Measurements from ENCODE around the gene TSPEAR. TPM values are rescaled to one million over a fixed set of nuclear protein-coding genes. Genes with fewer than 3 reads are reported as not detected.

TSPEAR gene
- total RNA-seq = not detected in 2 replicates

DNA sequence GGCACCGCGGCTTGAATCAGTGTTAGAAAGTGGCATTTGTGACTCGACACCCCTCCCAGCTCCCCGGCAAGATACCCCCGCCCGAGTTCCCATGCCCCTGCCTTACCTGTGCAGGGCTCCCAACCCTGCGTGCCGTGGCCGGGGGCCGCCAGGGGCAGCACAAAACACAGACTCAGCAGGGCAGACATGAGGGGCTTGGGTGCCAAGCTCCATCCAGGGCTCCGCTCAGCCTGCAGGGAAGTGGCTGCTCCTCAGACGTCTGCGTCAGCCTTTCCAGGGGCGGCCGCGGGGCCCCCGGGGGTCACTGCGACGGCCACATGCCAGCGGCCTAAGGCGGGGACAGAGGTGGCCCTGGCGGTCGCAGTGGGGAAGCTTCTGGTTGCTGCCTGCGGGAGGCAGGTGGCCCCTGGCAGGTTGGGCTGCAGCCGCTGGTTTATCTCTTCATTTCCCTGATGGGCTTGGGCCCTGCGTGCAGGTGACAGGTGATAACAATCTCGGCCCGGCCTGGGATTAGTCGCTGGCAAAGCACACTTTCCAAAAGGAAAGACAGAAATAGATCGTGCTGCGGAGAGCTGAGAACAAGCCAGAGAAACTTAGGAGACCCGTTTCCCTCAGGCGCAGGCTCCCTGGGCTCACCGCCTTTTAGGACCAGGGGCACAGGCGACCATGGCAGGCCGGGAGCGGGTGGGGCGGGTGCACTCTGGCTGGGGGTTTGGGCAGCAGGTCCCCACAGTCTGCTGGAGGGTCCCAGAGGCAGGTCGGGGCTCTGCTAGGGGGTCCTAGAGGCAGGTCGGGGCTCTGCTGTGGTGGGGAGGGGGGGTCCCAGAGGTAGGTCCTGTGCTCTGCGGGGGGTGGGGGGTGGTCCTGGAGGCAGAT, at the start of gene TSPEAR:
TSPEAR (minus strand) TSS at position 246 of the 876 bp plus-strand sequence; CDS start at position 188, 58 bp downstream.

DNA sequence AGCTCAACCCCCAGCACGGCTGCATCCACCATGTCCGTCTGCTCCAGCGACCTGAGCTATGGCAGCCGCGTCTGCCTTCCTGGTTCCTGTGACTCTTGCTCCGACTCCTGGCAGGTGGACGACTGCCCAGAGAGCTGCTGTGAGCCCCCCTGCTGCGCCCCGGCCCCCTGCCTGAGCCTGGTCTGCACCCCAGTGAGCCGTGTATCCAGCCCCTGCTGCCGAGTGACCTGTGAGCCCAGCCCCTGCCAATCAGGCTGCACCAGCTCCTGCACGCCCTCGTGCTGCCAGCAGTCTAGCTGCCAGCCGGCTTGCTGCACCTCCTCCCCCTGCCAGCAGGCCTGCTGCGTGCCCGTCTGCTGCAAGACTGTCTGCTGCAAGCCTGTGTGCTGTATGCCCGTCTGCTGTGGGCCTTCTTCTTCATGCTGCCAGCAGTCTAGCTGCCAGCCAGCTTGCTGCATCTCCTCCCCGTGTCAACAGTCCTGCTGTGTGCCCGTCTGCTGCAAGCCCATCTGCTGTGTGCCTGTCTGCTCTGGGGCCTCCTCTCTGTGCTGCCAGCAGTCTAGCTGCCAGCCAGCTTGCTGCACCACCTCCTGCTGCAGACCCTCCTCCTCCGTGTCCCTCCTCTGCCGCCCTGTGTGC, 14.1 kb downstream of the TSPEAR start, which contains the start of gene KRTAP10-12:
KRTAP10-12 (plus strand) TSS at position 1 of the 639 bp plus-strand sequence; CDS start at position 31, 30 bp downstream.

DNA sequence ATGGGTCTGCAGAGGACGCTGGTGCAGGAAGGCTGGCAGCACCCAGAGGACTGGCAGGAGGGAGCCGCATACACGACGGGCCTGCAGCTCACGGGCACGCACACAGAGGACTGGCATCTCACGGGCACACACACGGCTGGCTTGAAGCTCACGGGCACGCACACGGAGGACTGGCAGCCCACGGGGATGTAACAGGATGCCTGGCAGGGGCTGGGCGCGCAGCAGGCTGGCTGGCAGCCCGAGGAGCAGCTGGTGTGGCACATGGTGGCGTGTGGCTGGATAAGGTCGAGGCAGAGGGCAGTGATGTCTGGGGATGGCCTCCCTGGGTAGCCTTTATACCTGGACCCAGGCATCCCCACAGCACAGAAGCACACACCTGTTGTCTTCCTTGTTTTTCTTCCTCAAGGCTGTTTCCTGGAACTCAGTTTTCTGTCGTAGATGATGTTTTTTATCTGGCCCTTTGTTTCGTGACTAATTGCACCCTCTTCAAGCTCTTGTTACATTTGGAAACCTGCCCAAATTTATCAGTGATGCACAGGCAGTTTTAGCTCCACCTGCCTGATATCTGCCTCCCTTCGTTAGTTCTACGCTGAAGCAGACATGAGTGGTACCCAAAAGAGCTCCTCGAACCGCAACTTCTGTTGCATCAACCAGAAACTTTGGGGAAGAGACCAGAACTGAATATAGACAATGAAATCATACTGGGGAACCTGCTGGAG, 29.4 kb downstream of the TSPEAR start, which contains the start of gene KRTAP12-1:
KRTAP12-1 (minus strand) TSS at position 303 of the 719 bp plus-strand sequence; CDS start at position 263, 40 bp downstream.

DNA sequence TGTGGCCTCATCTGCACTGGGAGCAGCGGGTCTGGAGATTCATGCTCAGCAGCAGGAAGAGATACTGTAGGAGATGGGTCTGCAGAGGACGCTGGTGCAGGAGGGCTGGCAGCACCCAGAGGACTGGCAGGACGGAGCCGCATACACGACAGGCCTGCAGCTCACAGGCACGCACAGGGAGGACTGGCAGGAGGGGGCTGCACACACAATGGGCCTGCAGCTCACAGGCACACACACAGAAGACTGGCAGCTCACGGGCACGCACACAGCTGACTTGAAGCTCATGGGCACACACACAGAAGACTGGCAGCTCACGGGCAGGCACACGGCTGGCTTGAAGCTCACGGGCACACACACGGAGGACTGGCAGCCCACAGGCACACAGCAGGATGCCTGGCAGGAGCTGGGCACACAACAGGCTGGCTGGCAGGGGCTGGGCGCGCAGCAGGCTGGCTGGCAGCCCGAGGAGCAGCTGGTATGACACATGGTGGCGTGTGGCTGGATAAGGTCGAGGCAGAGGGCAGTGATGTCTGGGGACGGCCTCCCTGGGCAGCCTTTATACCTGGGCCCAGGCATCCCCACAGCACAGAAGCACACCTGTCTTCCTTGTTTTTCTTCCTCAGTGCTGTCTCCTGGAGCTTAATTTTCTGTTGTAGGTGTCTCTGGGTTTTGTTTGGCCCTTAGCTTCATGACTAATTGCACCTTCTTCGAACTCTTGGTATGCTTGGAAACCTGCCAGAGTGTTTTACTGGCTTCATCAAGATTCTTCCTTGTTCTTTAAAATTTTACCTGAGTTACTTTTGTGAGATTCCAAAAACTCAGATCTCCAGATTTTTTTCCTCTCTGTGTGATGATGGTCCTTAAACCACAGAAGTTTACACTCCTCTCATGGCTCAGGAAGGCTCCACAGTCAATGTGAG, 44.7 kb downstream of the TSPEAR start, which contains the start of gene KRTAP12-2:
KRTAP12-2 (minus strand) TSS at position 527 of the 920 bp plus-strand sequence; CDS start at position 486, 41 bp downstream.

DNA sequence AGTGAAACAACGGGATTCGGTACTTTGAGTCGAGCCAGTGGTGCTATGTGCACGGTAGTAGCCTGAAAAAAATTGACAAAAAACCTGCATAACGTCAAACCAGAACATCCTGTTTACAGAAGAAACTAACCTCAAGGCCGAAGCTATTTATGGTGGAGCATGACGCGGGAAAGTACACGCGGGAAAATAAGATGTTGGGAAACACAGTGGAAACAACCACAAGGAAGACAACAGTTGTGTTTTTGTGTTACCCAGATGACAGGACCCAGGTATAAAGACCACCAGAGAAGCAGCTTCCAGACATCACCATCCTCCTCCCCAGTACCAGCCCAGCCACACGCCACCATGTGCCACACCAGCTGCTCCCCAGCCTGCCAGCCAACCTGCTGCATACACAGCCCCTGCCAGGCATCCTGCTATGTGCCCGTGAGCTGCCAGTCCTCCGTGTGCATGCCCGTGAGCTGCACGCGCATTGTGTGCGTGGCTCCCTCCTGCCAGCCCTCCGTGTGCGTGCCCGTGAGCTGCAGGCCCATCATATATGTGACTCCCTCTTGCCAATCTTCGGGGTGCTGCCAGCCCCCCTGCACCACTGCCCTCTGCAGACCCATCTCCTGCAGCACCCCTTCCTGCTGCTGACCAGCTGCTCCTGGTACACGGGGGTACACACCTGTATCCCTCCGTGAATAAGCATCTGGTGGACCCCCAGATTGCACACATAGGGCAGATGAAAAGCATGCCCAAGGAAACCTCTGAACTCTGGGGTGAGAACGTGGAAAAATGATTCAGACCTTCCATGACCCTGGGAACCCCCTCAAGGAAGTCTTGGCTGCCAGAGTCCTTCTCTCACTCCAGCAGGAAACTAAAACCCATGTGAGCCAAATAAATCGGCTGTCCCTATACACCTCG, 53.5 kb downstream of the TSPEAR start, which contains the start of gene KRTAP12-3:
KRTAP12-3 (plus strand) TSS at position 298 of the 906 bp plus-strand sequence; CDS start at position 346, 48 bp downstream.

DNA sequence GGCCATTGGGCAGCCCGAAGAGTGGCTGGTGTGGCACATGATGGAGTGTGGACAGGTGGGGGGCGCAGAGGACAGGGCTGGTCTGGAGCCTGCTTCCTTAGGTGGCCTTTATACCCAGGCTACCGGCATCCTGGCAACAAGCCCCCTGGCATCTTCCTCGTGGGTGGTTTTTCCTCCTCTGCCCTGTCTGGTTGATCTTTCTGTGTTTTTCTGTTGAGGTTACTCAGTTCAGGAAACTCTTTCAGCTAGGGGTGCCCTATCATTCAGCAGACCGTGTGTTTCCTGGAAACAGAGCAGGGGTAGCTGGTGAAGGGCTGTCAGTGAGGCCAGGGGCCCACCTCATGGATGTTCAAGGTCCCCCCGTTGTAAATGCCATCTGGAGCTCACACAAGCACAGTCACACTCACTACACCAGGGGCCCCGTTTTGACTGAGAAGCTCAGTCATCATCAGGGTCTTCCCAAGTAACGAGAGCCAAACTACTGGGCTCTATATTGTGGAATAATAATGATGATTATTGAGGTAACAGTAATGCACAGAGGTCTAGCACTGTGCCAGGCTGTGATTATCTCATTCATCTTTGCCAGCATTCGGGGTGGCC, 56.7 kb downstream of the TSPEAR start, which contains the start of gene KRTAP12-4:
KRTAP12-4 (minus strand) TSS at position 84 of the 600 bp plus-strand sequence; CDS start at position 39, 45 bp downstream.

DNA sequence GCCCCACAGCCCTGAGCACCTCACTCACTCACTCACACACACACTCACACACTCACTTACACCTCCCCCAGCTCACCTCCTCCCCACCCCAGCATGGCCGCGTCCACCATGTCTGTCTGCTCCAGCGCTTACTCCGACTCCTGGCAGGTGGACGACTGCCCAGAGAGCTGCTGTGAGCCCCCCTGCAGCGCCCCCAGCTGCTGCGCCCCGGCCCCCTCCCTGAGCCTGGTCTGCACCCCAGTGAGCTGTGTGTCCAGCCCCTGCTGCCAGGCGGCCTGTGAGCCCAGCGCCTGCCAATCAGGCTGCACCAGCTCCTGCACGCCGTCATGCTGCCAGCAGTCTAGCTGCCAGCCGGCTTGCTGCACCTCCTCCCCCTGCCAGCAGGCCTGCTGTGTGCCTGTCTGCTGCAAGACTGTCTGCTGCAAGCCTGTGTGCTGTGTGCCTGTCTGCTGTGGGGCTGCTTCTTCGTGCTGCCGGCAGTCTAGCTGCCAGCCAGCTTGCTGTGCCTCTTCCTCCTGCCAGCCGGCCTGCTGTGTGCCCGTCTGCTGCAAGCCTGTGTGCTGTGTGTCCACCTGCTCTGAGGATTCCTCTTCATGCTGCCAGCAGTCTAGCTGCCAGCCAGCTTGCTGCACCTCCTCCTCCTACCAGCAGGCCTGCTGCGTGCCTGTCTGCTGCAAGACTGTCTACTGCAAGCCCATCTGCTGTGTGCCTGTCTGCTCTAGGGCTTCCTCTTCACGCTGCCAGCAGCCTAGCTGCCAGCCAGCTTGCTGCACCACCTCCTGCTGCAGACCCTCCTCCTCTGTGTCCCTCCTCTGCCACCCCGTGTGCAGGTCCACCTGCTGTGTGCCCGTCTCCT, 64.8 kb downstream of the TSPEAR start, which contains the start of gene KRTAP10-11:
KRTAP10-11 (plus strand) TSS at position 49 of the 856 bp plus-strand sequence; CDS start at position 94, 45 bp downstream.

DNA sequence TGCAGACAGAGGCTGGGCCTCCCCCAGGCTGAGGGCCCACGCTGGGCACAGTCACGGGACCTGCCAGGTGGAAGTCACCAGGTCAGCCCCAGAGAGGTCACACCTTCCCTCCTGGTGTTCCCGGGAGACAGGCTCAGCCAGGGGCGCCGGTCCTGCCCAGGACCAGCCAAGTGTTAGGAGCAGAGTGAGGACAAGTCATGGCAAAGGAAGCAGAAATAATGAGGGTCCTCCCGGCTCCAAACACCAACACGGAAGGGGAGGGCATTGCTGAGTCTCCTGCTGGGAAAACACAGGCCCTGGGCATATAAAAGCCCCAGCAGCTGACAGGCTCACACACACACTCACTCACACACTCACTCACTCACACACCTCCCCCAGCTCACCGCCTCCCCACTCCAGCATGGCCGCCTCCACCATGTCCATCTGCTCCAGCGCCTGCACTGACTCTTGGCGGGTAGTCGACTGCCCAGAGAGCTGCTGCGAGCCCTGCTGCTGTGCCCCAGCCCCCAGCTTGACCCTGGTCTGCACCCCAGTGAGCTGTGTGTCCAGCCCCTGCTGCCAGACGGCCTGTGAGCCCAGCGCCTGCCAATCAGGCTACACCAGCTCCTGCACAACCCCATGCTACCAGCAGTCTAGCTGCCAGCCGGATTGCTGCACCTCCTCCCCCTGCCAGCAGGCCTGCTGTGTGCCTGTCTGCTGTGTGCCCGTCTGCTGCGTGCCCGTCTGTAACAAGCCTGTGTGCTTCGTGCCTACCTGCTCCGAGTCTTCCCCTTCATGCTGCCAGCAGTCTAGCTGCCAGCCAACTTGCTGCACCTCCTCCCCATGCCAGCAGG, 74.1 kb downstream of the TSPEAR start, which contains the start of gene KRTAP10-10:
KRTAP10-10 (plus strand) TSS at position 339 of the 833 bp plus-strand sequence; CDS start at position 401, 62 bp downstream.

DNA sequence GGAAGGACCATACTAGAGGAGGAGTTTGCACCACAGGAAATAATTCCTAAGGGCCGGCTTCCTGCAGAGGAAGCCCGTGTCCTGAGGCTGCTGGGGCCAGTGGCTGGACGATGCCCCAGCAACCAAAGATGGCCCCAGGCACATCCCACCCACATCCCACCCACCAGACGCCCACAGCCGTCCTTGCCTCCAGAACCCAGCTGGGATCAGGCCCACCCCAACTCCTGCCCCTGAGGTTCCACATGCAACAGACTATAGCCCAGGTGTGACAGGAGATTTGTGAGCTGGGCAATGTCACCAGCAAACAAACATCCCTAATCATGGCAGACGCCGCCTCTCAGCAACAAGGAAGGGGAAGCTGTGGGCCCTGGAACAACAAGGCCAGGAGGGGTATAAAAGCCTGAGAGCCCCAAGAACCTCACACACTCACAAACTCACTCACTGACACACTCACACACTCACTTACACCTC, 84.7 kb downstream of the TSPEAR start, which contains the start of gene KRTAP10-9:
KRTAP10-9 (plus strand) TSS at position 421 of the 471 bp plus-strand sequence. CDS start 79 bp downstream, outside the sequence.

DNA sequence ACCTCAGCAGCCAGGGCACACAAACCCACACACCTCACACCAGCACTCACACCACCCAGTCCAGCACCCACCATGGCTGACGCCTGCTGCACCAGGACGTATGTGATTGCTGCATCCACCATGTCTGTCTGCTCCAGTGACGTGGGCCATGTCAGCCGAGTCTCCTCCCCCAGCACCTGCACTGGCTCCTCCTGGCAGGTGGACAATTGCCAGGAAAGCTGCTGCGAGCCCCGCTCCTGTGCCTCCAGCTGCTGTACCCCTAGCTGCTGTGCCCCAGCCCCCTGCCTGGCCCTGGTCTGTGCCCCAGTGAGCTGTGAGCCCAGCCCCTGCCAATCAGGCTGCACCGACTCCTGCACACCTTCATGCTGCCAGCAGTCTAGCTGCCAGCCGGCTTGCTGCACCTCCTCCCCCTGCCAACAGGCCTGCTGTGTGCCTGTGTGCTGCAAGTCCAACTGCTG, 99.3 kb downstream of the TSPEAR start, which contains the start of gene KRTAP10-8:
KRTAP10-8 (plus strand) TSS at position 51 of the 458 bp plus-strand sequence; CDS start at position 73, 22 bp downstream.

DNA sequence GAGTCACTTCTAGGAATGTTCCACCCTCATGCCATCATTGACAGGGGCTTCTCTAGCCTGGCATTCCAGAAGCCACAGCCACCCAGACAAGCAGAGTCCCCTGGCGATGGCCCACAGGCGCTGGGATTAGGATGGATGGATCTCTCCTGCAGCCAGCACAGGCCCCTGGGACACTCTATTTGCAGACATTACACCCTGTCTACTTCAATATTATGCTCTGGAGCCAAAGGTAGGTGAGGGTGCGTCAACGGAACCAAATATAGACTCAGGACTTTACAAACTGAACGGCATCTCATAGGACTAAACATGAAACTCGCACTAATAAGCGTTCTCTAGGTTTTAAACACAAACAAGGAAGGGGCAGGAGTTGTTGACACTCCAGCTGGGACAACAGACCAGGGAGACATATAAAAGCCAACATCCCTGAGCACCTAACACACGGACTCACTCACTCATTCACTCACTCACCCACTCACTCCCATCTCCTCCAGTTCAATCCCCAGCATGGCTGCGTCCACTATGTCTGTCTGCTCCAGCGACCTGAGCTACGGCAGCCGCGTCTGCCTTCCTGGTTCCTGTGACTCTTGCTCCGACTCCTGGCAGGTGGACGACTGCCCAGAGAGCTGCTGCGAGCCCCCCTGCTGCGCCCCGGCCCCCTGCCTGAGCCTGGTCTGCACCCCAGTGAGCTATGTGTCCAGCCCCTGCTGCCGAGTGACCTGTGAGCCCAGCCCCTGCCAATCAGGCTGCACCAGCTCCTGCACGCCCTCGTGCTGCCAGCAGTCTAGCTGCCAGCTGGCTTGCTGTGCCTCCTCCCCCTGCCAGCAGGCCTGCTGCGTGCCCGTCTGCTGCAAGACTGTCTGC, 111.0 kb downstream of the TSPEAR start, which contains the start of gene KRTAP10-7:
KRTAP10-7 (plus strand) TSS at position 480 of the 861 bp plus-strand sequence; CDS start at position 505, 25 bp downstream.

DNA sequence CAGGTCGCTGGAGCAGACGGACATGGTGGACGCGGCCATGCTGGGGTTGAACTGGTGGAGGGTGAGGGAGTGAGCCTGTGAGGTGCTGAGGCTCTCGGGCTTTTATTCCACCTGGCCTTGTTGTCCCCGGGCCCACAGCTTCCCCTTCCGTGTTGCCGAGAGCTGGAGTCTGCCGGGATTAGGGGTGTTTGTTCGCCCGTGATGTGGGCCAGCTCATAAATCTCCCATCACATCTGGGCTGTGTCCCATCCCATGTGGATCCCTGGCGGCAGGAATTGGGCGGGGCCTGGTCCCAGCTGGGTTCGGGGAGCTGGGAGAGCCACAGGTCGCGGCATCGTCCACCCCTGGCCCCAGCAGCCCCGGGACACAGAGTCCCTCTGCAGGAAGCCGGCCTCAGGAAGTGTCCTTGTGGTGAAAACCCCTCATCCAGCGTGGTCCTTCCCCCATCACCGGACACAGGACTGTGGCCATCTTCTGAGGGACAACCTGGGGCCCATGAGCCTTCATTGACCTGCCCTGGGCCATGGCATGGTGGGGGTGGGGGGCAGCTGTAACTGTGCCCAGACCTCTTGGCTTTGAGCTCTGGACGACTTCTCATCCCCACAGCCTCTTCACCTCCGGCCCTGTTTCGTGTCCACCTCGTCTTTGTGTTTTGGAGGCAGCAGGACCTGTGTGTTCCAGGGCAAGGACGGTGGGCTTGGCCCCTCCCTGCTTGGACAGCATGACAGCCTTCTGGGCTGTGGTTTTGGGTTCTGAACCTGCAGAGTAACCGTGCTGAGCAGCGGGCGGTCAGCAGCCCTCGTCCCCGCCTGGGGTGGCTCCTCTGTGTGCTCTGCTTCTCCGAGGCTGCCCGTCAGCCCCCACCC, 118.7 kb downstream of the TSPEAR start, which contains the start of gene KRTAP10-6:
KRTAP10-6 (minus strand) TSS at position 60 of the 866 bp plus-strand sequence; CDS start at position 39, 21 bp downstream.

DNA sequence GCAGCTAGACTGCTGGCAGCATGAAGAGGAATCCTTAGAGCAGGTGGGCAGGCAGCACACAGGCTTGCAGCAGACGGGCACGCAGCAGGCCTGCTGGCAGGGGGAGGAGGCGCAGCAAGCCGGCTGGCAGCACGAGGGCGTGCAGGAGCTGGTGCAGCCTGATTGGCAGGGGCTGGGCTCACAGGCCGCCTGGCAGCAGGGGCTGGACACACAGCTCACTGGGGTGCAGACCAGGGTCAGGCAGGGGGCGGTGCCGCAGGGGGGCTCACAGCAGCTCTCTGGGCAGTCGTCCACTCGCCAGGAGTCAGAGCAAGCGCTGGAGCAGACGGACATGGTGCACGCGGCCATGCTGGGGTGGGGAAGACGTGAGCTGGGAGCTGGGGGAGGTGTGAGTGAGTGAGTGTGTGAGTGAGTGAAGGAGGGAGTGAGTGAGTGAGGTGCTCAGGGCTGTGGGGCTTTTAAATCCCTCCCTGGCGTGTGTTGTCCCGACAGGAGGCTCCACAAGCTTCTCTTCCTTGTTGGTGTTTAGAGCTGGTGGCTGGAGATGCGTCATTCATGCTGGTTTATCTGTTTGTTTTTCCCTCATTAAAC, 131.0 kb downstream of the TSPEAR start, which contains the start of gene KRTAP10-5:
KRTAP10-5 (minus strand) TSS at position 374 of the 591 bp plus-strand sequence; CDS start at position 348, 26 bp downstream.

